NCI-H1694 treated with DMSO at 0.1 percent for 48 hours (cell line): ENCODE results near the gene MTR.

ENCODE experiments used
- DNase-seq: peaks from one replicate; lab custom pipeline; 2025; lab: John Stamatoyannopoulos, UW

The MTR gene

GRCh38 chr1:236864211-236864610, 69.1 kb downstream of the MTR start:
- DNase-seq: no peak

GRCh38 chr1:236864996-236865817, 70.1 kb downstream of the MTR start:
- no peak for DNase-seq

GRCh38 chr1:236865818-236866155, 70.7 kb downstream of the MTR start:
- DNase-seq: no peak

GRCh38 chr1:236868625-236869467, 73.8 kb downstream of the MTR start:
- peak; percentile 50 for DNase-seq

- DNase-seq: no peak
Measured at GRCh38 chr1:236869911-236870310, 74.8 kb downstream of the MTR start.

GRCh38 chr1:236870721-236871120, 75.6 kb downstream of the MTR start:
- DNase-seq: no peak

- no peak for DNase-seq
Measured at GRCh38 chr1:236872075-236872666, 77.1 kb downstream of the MTR start.

- DNase-seq: no peak
Measured at GRCh38 chr1:236875975-236876374, 80.9 kb downstream of the MTR start.

- DNase-seq: no peak
Measured at GRCh38 chr1:236877661-236878060, 82.6 kb downstream of the MTR start.

GRCh38 chr1:236880209-236880608, 85.1 kb downstream of the MTR start:
- DNase-seq: no peak

- DNase-seq: no peak
Measured at GRCh38 chr1:236882678-236883077, 87.6 kb downstream of the MTR start.

GRCh38 chr1:236886199-236886598, 91.1 kb downstream of the MTR start:
- DNase-seq: no peak

GRCh38 chr1:236887081-236887480, 92.0 kb downstream of the MTR start:
- no peak for DNase-seq

- peak; percentile 92 for DNase-seq
Measured at GRCh38 chr1:236888126-236888525, 93.0 kb downstream of the MTR start.

GRCh38 chr1:236888903-236889302, 93.8 kb downstream of the MTR start:
- peak; percentile 74 for DNase-seq

- DNase-seq: no peak
Measured at GRCh38 chr1:236890152-236891056, 95.3 kb downstream of the MTR start.

- no peak for DNase-seq
Measured at GRCh38 chr1:236893626-236894545, 98.8 kb downstream of the MTR start.

- DNase-seq: no peak
Measured at GRCh38 chr1:236895665-236896387, 100.7 kb downstream of the MTR start.

- no peak for DNase-seq
Measured at GRCh38 chr1:236896716-236897115, 101.6 kb downstream of the MTR start.
